Nephron (organoid): ENCODE measurements around the gene MPRIP.

Experiments used
- H3K27ac Mint-ChIP-seq, 3 experiments: 2 replicates each; pipeline ENCODE4 v1.8.0; 2020; ENCODE audit warnings: mixed read lengths in 3 of 3, mild to moderate bottlenecking in 2 of 3, moderate library complexity in 1 of 3
- H3K27me3 Mint-ChIP-seq: 2 replicates; pipeline ENCODE4 v1.8.0; 2021; ENCODE audit warnings: low read depth, mild to moderate bottlenecking, moderate library complexity, mixed read lengths
- H3K36me3 Mint-ChIP-seq: 2 replicates; pipeline ENCODE4 v1.8.0; 2020; ENCODE audit warnings: low read depth, mixed read lengths
- H3K4me1 Mint-ChIP-seq: 2 replicates; pipeline ENCODE4 v1.8.0; 2020; ENCODE audit warnings: mixed read lengths
- H3K4me3 Mint-ChIP-seq, 3 experiments: 2 replicates each; pipeline ENCODE4 v1.8.0; 2020; ENCODE audit warnings: mild to moderate bottlenecking in 3 of 3, mixed read lengths in 3 of 3, moderate library complexity in 2 of 3
- H3K9me3 Mint-ChIP-seq: 2 replicates; pipeline ENCODE4 v1.8.0; 2020; ENCODE audit warnings: mixed read lengths
- CTCF ChIP-seq, 3 experiments: fragments of 200-600 bp; sonication (generic); IDR thresholded peaks; one replicate each; pipeline ENCODE4 v1.5.0; 2021; ENCODE audit warnings: antibody characterized with exemption in 3 of 3; ENCODE audit not compliant: unreplicated experiment in 3 of 3

Gene MPRIP

GRCh38 chr17:17214646-17215436, 172.6 kb downstream of the MPRIP start:
- H3K4me1 Mint-ChIP-seq = no peaks in the 10 kb centered on the region
- no peaks in the 10 kb centered on the region for H3K27me3 Mint-ChIP-seq
- peaks cover 43% of the 10 kb centered on the region for H3K36me3 Mint-ChIP-seq
- no peak for TF ChIP-seq CTCF (IDR thresholded peaks at IDR 0.05; ENCODE audit: unreplicated experiment in 3 of 3)
- H3K27ac Mint-ChIP-seq = no peak overlapping the region
- no peak overlapping the region for H3K4me3 Mint-ChIP-seq
- no peaks in the 10 kb centered on the region for H3K9me3 Mint-ChIP-seq

- no peak for TF ChIP-seq CTCF (IDR thresholded peaks at IDR 0.05; ENCODE audit: unreplicated experiment in 3 of 3)
- no peak overlapping the region for H3K27ac Mint-ChIP-seq
- peaks cover 49% of the 10 kb centered on the region for H3K36me3 Mint-ChIP-seq
- no peaks in the 10 kb centered on the region for H3K27me3 Mint-ChIP-seq
- H3K4me1 Mint-ChIP-seq = no peaks in the 10 kb centered on the region
- H3K9me3 Mint-ChIP-seq = no peaks in the 10 kb centered on the region
- H3K4me3 Mint-ChIP-seq = no peak overlapping the region
Observed at GRCh38 chr17:17215575-17215974, 173.3 kb downstream of the MPRIP start.

- TF ChIP-seq CTCF (IDR thresholded peaks at IDR 0.05; ENCODE audit: unreplicated experiment in 3 of 3) = no peak
- Mint-ChIP-seq H3K27ac (no peak overlapping the region), H3K9me3 (no peaks in the 10 kb centered on the region), H3K36me3 (peaks cover 54% of the 10 kb centered on the region), H3K27me3 (no peaks in the 10 kb centered on the region), H3K4me1 (no peaks in the 10 kb centered on the region), H3K4me3 (no peak overlapping the region)
Observed at GRCh38 chr17:17216236-17216635, 174.0 kb downstream of the MPRIP start.

GRCh38 chr17:17216776-17217175, 174.5 kb downstream of the MPRIP start:
- TF ChIP-seq CTCF (IDR thresholded peaks at IDR 0.05; ENCODE audit: unreplicated experiment in 3 of 3) = no peak
- peaks cover 57% of the 10 kb centered on the region for H3K36me3 Mint-ChIP-seq
- H3K4me3 Mint-ChIP-seq = no peak overlapping the region
- H3K27ac Mint-ChIP-seq = no peak overlapping the region
- no peaks in the 10 kb centered on the region for H3K27me3 Mint-ChIP-seq
- no peaks in the 10 kb centered on the region for H3K4me1 Mint-ChIP-seq
- no peaks in the 10 kb centered on the region for H3K9me3 Mint-ChIP-seq

GRCh38 chr17:17217995-17218394, 175.7 kb downstream of the MPRIP start:
- no peaks in the 10 kb centered on the region for H3K4me1 Mint-ChIP-seq
- H3K27ac Mint-ChIP-seq = no peak overlapping the region
- no peaks in the 10 kb centered on the region for H3K9me3 Mint-ChIP-seq
- H3K4me3 Mint-ChIP-seq = no peak overlapping the region
- peaks cover 62% of the 10 kb centered on the region for H3K36me3 Mint-ChIP-seq
- TF ChIP-seq CTCF (IDR thresholded peaks at IDR 0.05; ENCODE audit: unreplicated experiment in 3 of 3) = no peak
- no peaks in the 10 kb centered on the region for H3K27me3 Mint-ChIP-seq

- Mint-ChIP-seq H3K36me3 (peaks cover 76% of the 10 kb centered on the region), H3K9me3 (no peaks in the 10 kb centered on the region), H3K27me3 (no peaks in the 10 kb centered on the region), H3K4me3 (no peak overlapping the region), H3K27ac (no peak overlapping the region), H3K4me1 (no peaks in the 10 kb centered on the region)
- no peak for TF ChIP-seq CTCF (IDR thresholded peaks at IDR 0.05; ENCODE audit: unreplicated experiment in 3 of 3)
Observed at GRCh38 chr17:17220529-17220928, 178.3 kb downstream of the MPRIP start.
